ENCODE measurements around the gene B4GALT3.

B4GALT3 gene

DNA sequence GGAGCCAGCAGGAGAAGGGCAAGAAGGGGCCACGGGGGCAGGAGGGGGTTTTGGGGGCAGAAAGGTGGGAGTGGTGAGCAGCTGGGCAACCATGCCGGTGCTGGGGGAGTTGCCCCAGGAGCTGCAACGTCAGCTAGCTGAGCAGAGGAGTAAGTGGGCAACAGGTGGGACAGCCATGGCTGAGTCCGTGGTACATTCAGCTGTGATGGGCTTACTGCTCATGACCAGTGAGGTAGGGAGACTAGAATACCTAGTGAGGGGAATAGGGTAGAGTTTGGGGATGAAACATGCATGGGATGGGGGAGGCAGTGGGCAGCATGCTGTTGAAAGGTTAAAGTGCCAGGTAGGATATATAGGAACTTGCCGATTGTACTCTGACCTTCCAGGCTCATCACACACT, 15.7 kb downstream of the B4GALT3 start:
- DNase-seq, result no peak

DNA sequence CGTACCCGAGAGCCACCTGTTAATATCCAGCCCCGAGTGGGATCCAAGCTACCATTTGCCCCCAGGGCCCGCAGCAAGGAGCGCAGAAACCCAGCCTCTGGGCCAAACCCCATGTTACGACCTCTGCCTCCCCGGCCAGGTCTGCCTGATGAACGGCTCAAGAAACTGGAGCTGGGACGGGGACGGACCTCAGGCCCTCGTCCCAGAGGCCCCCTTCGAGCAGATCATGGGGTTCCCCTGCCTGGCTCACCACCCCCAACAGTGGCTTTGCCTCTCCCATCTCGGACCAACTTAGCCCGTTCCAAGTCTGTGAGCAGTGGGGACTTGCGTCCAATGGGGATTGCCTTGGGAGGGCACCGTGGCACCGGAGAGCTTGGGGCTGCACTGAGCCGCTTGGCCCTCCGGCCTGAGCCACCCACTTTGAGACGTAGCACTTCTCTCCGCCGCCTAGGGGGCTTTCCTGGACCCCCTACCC, 16.6 kb downstream of the B4GALT3 start:
- DNase-seq, result no peak

DNA sequence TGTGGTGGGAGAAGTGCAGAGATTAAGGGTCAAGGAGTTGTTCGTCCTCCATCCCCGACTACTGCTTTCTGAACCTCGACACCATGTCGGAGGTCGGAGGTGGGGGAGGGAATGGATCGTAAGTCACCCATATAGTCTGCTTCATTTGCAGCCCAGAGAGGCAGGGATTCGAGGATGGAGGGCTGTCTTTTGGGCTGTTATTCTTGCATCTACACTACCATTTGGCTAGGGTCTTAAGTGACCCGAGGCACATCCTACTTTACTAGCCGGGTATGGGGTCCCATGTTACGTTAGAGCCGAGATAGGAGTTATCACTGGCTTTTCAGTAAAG, 17.4 kb downstream of the B4GALT3 start:
- DNase-seq, result no peak

DNA sequence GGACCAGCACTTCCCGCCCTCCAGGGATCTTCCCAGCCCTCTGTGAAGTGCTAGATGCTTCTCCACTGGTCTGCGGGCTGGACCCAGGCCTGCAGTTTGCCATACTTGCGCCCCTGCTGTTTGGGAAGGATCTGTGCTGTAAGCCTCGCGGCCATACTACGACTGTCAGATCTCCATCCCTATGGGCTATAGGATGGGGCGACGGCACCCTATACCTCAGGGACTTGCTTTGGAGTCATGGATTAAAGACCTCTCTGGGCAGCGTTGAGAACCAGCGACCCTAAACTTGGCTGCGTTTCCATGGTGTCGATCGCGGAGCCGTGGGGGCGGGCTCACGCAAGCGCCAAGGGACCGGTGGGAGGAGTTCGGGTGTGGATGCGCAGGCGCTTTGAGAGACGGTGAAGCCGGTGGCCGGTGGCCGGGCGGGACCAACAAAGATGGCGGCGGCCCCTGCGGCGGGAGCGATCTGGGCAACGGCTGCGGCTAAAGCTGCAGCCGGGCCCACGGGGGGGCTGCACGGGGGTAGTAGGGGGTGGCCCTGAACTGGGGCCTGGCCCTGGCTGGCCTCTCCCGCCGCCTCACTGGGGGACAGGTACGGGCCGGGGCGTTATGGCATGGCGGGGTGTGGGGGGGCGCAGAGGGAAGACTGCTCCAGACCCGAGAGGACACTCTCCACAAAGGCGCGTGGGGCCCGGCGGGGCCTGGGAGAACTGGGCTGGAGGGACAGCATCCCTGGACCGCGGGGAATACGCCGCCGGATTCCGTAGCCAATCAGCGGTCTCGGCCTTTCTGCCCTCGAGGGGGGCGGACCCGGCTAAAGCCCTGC, 18.0 kb downstream of the B4GALT3 start, which contains the start of gene USP21:
USP21 (plus strand) TSS at position 414 of the 826 bp plus-strand sequence. CDS start 1,141 bp downstream, outside the sequence.
- DNase-seq, result peak; percentile 87

DNA sequence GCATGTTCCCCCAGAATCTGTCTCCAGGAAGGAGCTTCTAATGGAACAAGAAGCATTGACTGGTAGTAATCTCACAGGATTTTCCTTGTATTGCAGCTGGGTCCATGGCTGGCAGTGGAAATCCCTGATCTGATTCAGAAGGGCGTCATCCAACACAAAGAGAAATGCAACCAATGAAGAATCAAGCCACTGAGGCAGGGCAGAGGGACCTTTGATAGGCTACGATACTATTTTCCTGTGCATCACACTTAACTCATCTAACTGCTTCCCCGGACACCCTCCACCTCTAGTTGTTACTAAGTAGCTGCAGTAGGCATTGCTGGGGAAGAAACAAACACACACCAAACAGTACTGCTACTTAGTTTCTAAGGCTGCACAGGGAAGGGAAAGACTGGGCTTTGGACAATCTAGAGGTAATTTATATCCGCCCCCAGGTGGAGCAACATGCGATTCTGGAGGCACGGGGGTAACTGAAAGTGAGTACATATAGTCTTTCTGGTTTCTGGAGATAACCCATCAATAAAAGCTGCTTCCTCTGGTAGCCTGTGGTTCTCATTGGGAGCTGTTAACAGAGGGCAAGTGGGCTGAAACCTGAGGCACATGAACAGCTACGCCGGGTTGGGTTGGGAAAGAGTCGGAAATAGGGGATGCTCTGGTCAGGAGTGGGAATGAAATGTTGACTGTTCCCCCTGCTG, 18.8 kb downstream of the B4GALT3 start:
- no peak for DNase-seq

GRCh38 chr1:161157867-161158266, 19.4 kb downstream of the B4GALT3 start:
- no peak for DNase-seq

DNA sequence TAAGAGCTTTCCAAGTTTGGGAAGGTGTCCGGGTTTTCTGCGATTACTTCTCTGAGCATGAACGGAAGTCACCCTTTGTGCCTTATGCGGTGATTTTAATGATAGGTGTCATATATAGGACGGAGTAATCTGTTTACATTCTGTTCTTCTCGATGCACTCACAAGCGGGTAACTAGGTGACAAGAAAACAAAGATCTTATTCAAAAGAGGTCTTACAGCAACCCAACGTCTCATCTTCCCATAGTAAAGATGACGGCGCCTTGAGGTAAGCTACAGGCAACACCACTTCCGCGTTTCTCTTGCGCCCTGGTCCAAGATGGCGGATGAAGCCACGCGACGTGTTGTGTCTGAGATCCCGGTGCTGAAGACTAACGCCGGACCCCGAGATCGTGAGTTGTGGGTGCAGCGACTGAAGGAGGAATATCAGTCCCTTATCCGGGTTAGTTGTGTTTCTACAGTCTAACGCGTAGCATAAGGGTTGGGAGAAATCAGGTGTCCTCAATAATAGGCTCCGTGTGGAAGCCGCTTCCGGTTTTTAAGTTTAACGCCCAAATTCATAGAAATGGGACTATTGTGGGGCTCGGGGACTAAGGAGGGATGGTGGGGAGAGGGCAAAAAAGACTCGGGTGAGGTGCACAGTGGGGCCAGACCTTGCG, 23.5 kb downstream of the B4GALT3 start, which contains the start of gene UFC1:
UFC1 (plus strand) TSS at position 297 of the 656 bp plus-strand sequence; CDS start at position 317, 20 bp downstream.
- peak; percentile 75 for DNase-seq

GRCh38 chr1:161153176-161153575, 24.1 kb downstream of the B4GALT3 start:
- no peak for DNase-seq

GRCh38 chr1:161145832-161146231, 31.5 kb downstream of the B4GALT3 start:
- DNase-seq, result no peak

- DNase-seq, result no peak
These were observed 36.4 kb downstream of the B4GALT3 start for GRCh38 chr1:161140755-161141400.

DNA sequence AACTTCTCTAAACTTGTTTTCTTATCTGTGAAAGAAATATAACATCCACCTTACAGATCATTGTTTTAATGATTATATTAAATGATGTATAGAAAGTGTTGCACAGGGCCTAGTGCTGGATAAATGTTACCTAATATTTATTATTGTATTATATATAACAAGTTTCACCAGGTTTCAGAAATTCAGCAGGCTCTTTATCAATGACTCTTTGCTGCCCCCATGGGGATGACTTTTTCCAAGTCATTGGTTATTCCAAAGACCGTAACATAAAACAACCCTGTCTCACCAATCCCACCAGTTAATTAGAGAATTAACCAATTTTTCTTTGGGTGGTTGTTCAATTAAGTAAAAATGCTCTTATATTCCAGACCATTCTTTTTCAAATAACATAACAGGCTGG, 37.5 kb downstream of the B4GALT3 start:
- no peak for DNase-seq

GRCh38 chr1:161138431-161138830, 38.9 kb downstream of the B4GALT3 start:
- DNase-seq, result no peak

- DNase-seq, result no peak
These were observed 39.4 kb downstream of the B4GALT3 start for GRCh38 chr1:161137881-161138280.

- no peak for DNase-seq
These were observed 44.0 kb downstream of the B4GALT3 start for GRCh38 chr1:161133220-161133740.

DNA sequence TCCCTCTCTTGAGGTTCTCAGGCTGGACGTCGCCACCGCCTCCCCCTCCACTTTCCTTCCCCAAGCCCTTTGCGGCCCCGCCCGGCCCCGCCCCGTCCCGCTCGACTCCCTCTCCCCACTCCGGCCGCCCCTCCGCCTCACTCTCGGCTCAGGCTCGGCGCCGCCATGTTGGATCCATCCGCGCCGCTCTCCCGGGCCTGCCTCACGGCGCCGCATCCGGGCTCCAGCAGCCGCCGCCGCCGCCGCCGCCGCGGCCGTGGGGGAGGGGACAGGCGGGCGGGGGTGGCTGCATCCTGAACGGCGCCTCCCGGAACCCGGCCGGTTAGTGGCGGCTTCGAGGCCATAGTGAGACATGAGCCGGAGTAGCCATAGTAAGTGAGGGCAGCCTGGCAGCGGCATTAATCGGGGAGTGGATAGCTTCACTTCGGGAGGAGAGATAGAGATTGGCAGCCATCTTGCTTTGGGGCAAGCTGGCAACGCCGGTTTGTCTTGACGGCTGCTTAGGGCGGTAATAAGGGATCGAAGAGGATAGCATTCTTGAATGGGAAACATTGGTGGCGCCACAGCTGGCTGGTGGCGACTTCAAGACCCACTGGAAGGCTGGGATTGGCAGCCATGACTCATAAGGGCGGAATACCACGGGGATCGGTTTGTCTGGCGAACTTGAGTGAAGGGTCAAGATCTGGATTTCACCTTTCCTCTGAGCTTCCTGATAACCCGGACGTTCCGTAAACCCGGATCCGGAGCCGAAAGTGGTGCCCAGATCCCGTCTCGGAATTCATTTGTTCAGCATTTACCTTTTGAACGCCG, 44.7 kb downstream of the B4GALT3 start, which contains the start of gene DEDD:
DEDD (minus strand) TSS at position 258 of the 810 bp plus-strand sequence. CDS start 8,205 bp downstream, outside the sequence.
- peak; percentile 85 for DNase-seq

DNA sequence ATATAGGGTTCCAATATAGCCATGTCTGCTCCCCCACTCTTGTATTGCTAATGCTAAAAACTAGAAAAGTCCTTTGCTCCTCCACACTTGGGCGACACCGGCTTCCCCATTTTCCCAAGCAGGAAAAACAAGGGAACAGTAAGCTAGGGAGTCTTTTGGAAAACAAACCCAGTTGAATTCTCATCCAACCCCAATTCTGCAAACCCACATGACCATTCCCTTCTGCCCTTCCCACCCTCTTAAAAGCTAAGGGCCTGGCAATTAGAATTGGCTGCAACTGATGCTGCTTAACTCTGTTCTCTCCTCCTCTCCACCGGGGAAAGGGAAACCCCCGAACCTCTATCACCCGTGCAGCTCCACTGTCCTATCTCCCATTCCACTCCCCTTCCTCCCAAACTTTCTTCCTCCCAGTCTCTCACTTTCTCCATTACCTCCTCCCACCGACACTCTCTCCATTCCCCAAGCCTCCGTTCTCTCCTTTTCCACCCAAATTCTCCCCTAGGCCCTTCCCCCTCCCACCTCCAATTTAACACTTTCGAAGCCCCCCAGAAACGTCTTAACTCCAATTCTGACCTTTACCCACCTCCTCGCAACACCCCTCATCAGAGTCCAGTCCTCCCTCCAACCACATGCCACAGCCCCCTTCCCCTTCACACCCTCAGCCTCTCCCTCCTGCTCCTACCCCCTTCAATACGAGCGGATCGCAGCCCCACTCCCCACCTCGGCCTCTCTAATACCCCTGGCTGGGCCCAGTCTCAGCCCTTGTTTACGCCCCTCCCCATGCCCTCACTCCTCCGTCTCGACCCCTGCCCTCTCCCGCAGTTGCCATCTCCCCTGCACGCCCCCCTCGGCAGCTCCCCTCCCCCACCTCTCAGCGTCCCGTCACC, 45.5 kb downstream of the B4GALT3 start:
- no peak for DNase-seq

GRCh38 chr1:161130266-161130665, 47.0 kb downstream of the B4GALT3 start:
- DNase-seq, result no peak

- DNase-seq, result no peak
These were observed 48.5 kb downstream of the B4GALT3 start for GRCh38 chr1:161128591-161129420.

- no peak for DNase-seq
These were observed 49.7 kb downstream of the B4GALT3 start for GRCh38 chr1:161127649-161128048.

DNA sequence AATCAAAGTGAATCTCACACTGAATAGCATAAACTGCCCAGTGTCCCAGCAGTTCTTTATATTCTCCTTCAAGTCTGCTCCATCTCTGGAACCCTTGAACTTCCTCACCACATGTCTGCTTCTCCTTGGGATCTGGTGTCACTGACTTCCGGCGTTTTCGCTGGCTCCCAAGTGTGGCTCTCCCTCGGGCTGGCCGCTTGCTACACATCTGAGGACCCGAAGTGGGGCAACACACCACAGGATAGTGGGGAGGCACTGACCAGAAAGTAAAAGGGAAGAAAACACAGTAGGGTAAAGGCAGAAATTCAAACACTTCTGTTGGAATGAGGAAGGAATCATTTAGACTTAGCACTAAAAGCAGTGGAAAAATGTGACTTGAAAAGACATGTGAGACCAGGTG, 54.3 kb downstream of the B4GALT3 start:
- DNase-seq, result no peak
